Right hindlimb (tissue), 1 donor: ENCODE results near the gene CLEC3B.
"Not testable (repeated sequence)": the region's sequence is repeated elsewhere in the genome, so short reads cannot be mapped to it uniquely, and the experiment has no call there.

ENCODE experiments used
- DNase-seq: peaks from one replicate; pipeline ENCODE4 v3.0.0-alpha.2; 2018

Gene CLEC3B

DNA sequence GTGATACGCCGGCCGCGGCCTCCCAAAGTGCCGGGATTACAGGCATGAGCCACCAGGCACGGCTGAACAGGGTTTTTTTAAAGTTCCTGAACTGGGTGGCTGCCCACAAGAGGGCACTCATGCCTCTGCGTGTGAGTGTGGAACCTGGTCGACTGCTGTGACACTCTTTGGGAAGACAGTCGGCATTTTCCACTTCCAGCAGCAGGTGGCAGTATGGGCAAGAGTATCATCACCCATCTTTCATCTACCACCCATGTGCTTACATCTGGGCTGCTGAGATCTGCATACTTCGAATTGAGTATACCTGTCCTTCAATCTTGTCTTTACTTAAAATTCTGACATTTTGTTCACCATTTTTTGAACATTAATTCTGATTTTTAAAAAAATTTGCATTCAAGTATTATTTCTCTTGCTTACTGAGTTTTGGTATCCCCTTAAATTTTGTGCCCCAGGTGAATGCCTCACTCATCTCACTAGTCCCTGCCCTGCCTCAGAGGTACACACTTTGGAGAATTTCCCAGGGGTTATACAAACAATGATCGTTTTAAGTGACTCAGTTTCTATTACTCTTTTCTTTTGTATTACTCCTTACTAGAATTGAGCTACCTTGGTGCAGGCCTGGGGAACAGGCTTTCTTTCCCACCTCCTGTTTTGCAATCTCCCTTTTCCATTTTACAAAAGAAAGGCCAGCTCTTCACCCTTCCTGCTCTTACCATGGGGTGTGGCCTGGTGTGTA, 11.8 kb downstream of the CLEC3B start:
- peak; percentile 91 for DNase-seq

DNA sequence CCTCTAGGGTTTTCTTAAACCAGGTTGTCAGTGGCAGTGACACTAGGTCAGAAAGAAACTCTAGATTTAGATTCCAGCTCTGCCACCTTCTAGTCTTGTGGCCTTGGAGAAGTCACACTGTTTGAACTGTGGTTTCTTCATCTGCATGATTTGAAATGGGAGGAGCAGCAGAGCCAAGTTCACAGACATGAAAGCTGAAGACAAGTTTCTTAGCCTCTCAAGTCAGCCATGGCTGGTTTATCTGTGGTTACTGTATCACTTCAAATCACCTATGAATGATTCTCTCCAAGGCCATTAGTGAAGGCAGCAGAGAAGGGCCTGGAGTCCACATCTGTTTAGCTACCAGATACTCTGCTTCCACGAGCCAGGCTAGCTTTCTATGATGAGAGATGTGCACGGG, 15.6 kb downstream of the CLEC3B start:
- DNase-seq = no peak

GRCh38 chr3:45042162-45042561, 16.1 kb downstream of the CLEC3B start:
- no peak for DNase-seq

DNA sequence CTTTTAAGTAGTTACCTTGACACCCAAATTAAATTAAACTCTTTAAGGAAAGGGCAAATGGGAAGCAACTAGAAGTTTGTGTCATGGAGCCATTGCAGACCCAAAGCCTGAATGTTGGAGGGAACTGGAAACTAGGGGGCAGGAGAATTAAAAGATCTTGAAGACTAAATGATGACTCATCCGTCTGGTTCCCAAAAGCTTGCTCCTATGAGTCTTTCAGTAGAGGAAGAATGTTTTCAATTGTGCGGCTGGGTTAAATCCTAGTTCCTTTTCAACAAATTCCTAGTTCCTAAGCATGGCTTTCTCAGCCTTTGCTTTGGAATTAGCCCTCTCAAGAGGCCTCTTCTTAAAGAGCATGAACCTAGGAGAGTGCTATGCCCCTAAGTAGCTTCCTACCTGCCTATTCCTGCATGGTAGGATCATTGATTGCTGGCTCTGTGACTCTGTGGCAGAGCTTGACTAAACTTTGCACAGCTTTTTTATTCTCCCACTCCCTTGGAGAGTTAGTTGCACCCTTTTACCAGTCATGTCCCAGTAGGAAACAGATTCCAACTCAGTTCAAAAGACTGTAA, 17.7 kb downstream of the CLEC3B start:
- DNase-seq = no peak

GRCh38 chr3:45048244-45048643, 22.1 kb downstream of the CLEC3B start:
- no peak for DNase-seq

DNA sequence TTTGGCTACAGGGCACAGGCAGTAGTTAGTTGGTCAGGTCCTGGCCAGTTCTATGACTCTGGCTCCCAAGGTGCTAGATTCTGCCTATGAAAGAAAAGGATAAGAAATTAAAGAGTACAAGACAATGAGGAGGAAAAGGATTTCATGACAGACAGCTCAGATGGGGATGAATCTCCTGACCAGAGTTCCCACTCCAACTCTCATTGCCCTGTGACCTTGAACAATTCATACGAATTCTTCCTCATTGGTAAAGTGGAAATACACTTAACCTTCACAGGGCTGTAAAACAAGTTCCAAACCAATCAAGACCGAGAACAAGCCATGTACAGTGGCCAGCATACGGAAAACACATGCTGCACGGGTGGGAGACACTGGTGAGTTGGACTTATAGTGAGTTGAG, 23.7 kb downstream of the CLEC3B start:
- no peak for DNase-seq

DNA sequence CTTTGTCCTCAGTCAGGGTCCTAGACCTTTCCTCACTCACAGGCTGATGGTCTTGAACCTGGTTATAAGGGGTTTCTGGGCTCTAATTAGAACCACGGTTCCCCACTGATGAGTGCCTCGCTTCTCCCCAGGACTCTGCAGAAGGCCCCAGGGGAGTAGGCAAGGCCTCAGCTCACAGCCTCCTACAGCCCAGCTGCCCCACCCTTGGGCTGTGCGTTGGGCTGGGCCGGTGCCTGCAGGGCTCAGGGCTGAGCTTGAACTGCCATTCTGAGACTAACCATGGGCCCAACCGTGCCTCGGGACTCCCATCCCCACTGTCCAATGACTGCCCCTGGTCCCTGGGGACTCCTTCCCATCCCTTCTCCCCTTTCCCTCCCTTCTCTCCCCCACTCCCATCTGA, 25.6 kb downstream of the CLEC3B start:
- DNase-seq = no peak

DNA sequence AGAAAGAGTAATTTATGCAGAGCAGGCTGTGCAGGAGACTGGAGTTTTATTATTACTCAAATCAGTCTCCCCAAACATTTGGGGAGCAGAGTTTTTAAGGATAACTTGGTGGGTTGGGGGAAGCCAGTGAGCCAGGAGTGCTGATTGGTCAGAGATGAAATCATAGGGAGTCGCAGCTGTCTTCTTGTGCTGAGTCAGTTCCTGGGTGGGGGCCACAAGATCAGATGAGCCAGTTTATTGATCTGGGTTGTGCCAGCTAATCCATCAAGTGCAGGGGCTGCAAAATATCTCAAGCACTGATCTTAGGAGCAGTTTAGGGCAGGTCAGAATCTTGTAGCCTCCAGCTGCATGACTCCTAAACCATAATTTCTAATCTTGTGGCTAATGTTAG, 27.7 kb downstream of the CLEC3B start:
- DNase-seq = not testable (repeated sequence)

GRCh38 chr3:45054196-45054857, 28.2 kb downstream of the CLEC3B start:
- no peak for DNase-seq

DNA sequence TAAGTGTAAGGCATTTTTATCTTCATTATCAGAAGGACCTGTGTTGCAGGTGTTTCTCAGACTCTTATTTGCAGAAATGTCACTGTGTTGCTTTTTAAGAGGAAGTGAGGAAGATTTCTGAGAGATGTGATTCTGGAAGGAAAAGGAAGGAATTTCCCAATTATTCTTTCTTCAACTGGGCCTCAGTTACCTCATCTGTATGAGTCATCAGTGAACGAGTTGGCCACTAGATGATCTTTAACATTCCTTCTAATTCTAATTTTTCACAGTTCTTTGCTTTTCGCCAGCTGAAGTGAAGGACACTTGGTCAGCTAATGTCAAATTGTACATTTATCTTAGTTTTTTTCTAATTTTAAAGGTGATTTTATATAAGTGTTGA, 28.9 kb downstream of the CLEC3B start:
- DNase-seq = no peak

DNA sequence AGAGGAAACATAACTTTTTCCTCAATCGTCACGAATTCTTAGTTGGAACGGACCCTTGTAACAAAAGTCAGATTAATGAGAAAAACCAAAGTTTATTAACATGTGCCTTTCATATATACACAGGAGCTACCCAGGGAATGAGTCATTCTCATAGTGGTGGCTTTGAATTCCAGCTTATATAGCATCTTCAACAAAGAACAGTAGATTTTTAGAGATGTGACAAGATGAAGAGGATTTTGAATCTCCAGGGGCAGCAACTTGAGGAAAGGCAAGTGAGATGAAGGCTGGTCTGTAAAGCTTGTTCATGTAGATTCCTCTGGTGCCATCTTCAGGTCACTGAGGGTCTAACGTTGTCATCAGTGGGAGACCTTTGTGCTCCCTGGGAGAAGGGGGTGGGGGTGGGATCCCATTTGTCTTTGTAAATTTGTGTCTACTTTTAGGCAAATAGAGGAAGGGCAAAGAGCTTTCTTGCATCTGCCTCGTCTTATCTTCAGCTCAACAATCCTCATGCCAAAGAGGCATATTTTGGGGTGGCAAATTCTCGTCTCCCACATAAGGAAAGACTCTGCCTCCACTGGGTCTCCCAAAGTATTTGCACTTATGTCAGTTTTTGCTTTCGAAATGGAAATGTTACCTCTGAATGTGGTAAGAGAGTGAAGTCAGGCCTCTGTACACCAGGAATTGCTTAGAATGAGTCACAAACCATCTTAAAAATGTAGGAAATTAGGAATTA, 29.5 kb downstream of the CLEC3B start:
- DNase-seq = no peak

GRCh38 chr3:45056608-45057301, 30.7 kb downstream of the CLEC3B start:
- no peak for DNase-seq

DNA sequence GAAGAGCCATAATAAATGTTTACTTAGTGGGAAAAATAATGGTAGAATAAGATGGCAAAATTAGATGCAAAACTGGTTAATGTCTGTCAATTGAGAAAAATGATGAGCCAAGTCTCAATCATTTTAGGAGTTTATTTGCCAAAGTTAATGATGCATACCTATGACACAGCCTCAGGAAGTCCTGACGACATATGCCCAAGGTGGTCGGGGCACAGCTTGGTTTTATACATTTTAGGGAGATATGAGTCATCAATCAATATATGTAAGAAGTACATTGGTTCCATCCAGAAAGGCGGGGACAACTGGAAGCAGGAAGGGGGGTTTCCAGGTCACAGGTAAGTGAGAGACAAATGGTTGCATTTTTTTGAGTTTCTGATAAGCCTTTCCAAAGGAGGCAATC, 31.5 kb downstream of the CLEC3B start:
- DNase-seq = no peak

GRCh38 chr3:45059132-45059531, 33.0 kb downstream of the CLEC3B start:
- no peak for DNase-seq

- no peak for DNase-seq
Observed at GRCh38 chr3:45060165-45060892, 34.2 kb downstream of the CLEC3B start.

GRCh38 chr3:45062697-45063070, 36.6 kb downstream of the CLEC3B start:
- DNase-seq = no peak

- peak; percentile 47 for DNase-seq
Observed at GRCh38 chr3:45064512-45065372, 38.6 kb downstream of the CLEC3B start.

GRCh38 chr3:45065373-45065720, 39.2 kb downstream of the CLEC3B start:
- DNase-seq = no peak

- no peak for DNase-seq
Observed at GRCh38 chr3:45066109-45066801, 40.2 kb downstream of the CLEC3B start.

GRCh38 chr3:45067486-45067885, 41.4 kb downstream of the CLEC3B start:
- no peak for DNase-seq

DNA sequence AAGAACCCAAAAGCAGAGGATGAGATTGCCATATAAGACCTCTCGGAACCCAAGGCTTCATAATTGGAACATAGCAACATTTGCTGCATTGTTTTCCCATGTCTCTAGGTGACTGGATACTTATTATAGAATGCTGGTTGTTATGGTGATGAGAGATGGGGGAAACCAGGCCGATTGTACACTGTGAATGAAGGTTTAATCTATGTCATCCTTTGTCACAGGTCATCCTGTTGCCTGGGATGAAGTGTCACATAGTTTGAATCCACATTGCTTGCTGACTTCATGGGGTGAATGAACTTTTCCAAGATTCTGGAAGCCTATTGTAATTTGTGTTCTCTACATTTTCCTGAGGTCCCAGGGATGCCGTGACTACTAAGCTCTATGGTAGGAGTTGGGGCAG, 41.8 kb downstream of the CLEC3B start:
- no peak for DNase-seq
